Measurements from ENCODE around the gene OR1F1.
"Not testable (repeated sequence)": the region's sequence is repeated elsewhere in the genome, so short reads cannot be mapped to it uniquely, and the experiment has no call there.

OR1F1 gene

GRCh38 chr16:3175157-3176093 is 12.6 kb upstream of the OR1F1 start:
- no peak for DNase-seq

DNA sequence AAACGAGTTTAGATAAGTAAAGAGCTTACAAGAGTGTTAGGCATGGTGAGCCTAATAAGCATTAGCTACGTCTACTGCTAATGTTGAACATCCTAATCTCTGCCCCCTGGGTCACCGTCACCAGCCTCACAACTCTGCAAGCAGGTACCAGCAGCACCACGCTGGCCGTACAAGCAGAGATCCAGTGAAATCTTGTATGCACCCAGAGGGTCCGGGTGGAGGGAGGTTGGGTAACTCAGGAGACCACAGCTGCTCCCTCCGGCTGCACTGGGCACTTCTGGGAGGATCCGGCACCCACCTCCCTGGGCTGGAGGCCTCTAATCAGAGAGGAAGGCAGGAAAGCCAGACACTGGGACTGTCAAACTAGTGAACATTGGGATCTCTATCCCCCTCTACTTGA is 8.4 kb upstream of the OR1F1 start:
- no peak for DNase-seq

DNA sequence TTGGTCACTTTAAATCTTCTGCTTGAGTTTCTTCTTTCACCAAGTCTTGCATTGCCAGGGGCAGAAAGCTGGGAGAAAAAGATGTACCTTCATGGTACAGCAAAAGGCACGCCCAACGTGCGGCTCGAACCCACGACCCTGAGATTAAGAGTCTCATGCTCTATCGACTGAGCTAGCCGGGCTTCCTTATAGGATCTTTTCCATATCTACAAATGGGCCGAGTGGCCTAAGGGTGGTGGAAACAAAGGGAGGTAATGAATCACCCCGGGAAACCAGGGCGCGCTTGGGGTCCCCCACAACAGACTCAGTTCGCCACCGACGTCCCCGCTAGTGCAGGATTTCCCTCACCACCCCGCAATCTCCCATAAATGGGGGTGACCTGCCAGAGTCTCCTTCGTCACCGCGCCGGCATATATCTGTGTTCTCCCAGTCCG is 7.5 kb upstream of the OR1F1 start:
- DNase-seq, result no peak

DNA sequence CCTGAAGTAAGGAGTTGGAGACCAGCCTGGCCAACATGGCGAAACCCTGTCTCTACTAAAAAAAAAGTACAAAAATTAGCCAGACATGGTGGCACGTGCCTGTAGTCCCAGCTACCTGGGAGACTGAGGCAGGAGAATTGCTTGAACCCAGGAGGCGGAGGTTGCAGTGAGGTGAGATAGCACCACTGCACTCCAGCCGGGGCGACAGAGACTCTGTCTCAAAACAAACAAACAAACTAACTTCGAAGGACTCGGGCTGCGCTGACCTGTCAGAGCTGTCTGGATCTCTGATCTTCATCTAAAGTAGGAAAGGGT is 5.8 kb upstream of the OR1F1 start:
- DNase-seq, result not testable (repeated sequence)

DNA sequence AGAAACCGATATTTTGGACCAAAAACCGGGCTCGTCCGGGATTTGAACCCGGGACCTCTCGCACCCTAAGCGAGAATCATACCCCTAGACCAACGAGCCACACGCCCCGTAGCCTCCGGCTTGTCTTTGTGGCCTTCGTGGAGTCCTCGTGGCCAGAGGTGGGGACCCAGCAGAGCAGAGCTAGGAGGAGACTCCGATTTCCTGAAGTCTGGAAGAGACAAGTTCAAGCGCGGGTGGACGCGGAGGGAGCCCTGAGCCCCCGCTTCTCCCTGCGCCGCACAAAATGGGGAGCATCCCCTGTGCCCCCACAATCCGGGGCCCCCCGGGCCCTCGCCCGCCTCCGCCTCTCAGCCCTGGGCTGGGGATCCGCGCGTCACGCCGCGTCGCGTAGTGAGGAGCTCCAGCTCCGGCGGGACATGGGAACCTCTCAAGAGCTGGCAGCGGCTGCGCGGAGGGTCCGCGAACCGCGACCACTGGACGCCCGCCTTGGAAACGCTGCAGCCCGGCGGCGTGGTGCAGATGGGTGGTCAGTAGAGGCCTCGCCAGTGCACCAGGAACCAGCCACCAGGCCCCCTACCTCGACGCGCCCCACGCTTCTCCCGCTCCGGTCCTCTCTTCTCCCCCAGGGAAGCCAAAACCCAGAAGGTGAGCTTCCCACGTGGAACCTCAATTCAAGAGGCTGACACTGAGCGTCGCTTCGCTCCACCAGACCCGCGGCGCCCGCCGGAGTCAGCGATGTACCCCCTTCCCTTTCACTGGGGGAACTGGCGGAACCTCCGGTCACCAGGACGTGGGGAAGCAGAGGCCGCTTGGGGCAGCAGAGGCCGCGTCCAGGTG is 5.2 kb upstream of the OR1F1 start:
- DNase-seq, result no peak

- DNase-seq, result no peak
Observed at GRCh38 chr16:3183445-3184139, 4.4 kb upstream of the OR1F1 start.

DNA sequence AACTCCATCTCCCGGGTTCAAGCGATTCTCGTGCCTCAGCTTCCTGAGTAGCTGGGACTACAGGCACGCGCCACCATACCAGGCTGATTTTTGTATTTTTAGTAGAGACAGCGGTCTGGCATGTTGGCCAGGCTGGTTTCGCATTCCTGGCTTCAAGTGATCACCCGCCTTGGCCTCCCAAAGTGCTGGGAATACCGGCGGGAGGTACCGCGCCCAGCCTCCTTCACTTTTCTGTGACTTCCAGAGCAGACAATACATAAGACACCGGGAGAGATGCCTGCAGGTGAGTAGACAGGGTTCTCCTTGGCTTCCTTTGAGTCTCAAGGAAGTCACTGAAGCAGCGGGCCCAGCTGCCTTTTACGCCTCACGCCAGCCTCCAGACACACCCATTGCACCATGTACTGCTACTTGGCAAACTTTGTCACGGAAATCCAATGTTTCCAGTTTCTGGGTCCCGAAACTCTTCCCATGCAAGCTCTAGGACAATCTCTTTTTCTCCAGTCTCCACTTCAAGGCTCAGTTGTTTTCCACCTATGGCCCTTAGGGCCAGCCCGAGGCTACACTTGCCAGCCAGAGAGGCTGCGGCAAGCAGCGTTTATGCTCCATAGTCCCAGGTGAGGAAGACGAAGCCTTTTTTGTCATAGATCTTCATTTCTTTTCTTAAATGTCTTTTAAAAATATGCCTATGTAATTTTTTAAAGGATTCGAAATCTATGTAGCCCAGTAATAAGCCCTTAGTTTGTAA is 886 bp upstream of the OR1F1 start:
- DNase-seq, result no peak

DNA sequence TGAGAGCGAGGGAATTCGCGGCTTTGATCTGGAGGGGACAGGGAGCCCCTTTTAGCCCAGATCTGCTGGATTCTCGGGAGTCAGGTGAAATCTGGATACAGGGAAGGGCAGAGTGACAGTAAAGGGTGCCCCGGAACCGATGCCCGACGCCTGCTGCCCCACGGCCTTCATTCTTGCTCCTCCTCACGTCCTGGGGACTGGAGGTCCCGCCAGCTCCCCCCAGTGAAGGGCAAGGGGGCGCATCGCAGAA is 596 bp downstream of the OR1F1 start:
- no peak for DNase-seq

DNA sequence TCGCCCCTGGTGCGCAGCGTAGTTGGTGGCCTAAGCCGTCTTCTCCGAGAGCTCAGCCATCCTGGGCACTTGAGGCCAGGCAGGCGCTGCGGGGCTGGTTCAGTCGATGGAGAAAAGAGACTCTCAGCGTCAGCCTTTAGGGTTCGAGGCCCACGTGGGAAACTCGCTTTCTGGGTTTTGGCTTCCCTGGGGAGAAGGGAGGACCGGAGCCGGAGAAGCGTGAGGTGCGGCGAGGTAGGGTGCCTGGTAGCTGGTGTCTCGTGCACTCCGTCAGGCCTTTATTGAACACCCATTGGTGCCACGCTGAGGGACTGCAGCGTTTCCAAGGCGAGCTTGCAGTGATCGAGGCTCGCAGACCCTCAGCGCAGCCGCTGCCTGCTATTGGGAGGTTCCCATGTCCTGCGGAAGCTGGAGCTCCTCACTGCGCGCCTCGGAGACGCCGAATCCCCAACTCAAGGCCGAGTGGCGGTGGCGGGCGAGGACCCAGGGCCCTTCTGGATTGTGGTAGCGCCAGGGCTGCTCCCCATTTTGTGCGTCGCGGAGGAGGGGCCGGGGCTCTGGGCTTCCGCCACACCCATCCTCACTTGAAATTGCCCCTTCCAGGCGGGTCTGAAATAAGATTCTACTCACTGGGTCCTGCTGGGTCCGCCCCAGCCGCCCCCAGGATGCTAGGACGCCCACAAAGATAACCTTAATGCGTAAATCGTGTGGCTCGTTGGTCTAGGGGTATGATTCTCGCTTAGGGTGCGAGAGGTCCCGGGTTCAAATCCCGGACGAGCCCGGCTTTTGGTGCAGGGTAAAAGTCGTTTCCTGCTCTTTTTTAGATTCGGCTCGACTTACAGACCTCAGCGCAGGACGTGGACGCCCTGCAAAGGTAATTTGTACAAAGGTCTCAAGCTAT is 1.2 kb downstream of the OR1F1 start:
- DNase-seq, result no peak

GRCh38 chr16:3189869-3190268 is 1.9 kb downstream of the OR1F1 start:
- DNase-seq, result no peak

DNA sequence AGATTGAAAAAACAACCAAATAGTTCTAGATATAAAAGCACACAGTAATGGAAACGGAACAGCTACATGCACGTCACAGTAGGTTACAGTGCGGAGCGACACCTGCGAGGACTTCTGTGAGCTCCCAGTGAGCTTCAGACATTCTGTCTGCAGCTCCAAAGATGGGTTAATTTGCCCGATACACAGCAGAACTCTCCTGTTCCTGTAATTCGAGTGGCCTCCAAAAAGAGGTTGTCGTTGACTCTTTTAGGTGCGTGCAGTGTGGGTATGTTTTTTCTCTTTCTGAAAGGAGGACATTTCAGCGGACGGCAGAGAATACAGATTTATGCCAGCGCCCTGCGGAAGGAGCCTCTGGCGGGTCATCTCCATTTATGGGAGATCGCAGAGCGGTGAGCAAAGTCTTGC is 2.9 kb downstream of the OR1F1 start:
- no peak for DNase-seq

- DNase-seq, result no peak
Observed at GRCh38 chr16:3192476-3193019, 4.5 kb downstream of the OR1F1 start.

DNA sequence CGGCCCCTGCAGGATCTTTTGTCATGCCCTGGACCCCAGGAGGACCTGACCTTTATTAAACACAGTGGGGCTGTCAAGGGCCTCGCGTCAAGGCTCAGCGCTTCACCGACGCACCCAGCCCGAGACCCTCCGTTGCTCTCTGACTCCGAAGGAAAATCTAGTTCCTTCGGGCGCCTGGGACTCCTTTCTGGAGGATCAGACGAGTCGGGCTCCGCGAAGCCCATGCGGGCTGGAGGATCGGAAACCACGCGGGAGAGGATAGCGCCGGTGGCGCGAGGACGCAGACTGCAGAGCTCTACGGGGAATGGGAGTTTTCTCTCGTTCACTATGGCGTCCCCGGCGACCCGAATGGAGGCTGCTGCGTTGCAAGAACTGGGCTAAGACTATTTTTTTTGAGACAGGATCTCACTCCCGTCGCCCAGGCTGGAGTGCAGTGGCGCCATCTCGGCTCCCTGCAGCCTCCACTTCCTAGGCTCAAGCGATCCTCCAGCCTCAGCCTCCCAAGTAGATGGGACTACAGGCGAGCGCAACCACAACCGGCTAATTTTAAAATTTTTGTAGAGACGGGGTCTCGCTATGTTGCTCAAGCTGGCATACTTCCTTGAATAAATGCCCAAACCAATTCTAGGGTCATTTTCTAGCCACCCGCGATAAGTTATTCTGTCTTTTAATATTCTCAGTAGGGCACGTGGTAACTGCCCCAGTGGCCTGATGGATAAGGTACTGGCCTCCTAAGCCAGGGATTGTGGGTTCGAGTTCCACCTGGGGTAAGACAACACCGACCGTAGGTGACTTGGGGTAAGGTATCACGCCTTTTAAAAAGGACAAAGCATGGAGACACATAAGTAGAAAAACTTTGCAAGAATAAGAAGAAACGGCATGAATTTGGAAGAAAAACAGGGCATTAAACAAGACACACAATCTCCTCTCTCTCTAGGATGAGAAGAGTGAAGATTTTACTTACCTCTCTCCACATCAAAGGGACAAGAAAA is 5.5 kb downstream of the OR1F1 start:
- no peak for DNase-seq

- DNase-seq, result no peak
Observed at GRCh38 chr16:3194792-3195191, 6.8 kb downstream of the OR1F1 start.

DNA sequence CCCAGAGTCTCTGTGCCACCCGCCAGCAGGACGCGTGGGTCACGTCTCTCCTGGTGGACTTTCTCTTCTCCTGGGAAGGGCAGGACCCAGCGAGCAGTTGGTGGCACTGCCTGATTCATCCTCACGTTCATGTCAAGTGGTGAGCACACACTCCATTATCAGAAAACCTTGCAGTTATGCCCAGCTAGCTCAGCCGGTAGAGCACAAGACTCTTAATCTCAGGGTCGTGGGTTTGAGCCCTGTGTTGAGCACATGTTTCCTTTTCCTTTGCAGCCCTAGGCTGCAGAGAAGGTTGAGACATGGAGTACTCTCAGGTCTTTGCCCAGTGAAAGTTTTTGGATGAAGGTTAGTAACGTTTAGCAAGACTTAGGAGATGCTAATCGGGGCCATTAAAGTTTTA is 8.0 kb downstream of the OR1F1 start:
- DNase-seq, result no peak

DNA sequence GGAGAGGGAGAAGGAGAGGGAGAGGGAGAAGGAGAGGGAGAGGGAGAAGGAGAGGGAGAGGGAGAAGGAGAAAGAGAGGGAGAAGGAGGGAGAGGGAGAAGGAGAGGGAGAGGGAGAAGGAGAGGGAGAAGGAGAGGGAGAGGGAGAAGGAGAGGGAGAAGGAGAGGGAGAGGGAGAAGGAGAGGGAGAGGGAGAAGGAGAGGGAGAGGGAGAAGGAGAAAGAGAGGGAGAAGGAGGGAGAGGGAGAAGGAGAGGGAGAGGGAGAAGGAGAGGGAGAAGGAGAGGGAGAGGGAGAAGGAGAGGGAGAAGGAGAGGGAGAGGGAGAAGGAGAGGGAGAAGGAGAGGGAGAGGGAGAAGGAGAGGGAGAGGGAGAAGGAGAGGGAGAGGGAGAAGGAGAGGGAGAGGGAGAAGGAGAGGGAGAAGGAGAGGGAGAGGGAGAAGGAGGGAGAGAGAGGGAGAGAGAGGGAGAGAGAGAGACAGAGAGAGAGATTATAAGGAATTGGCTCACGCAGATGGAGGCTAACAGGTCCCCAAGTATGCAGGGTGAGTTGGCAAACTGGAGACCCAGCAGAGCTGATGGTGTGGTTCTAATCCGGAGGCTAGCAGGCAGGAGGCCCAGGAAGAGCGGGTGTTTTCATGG is 9.8 kb downstream of the OR1F1 start:
- not testable (repeated sequence) for DNase-seq

DNA sequence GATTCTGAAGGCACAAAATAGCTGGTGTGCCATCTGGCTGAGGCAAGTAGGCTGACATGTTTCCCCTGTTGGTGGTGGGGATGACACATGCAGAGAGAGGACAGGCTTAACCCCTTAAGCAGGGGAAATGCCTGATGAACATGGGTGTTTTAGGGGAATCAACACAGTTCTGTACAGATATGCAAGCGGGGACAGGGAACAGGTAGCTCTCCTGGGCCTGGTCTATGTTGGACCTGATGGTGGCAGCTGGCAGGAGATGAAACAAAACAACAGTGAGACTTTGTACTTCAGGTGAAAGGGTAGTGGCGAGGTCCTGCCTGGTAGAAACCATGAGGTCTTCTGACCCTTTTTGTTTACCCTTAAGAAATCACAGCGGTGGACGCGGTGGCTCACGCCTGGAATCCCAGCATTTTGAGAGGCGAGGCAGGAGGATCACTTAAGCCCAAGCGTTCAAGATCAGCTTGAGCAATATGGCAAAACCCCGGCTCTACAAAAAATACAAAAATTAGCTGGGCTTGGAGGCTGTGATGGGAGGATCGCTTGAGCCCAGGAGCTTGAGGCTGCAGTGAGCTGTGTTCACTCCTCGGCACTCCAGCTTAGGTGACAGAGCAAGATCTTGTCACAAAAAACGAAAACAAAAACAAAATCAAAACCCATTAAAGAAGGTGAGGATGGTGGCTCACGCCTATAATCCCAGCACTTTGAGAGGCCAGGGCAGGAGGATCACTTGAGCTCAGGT is 10.5 kb downstream of the OR1F1 start:
- no peak for DNase-seq

DNA sequence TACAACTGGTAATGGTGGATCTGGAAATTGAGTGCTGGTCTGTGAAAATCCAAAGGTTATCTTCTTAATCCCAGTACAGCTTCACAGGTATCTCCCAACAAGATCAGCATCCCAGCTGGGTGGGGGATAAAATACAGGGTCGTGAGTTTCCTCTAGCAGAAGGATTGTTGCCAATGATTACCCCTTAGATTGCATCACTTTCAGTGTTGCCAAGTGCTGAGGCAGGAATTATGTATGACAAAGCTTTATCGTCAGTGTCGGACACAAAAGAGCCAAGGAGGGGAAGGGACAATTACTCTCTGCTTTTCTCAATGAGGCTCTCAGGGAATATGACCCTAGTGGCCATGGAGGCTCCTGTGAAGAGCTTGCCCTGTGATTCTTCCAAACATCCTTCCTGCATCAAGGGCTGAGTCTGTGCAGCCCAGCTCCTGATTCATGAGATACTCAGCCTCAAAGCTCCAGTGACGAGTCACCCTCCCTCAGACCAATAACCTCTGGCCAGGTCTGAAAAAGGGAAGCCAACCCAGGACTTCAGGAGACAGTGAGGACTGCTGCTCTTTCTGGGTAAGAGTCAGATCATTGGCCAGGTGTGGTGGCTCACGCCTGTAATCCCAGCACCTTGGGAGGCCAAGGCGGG is 15.0 kb downstream of the OR1F1 start:
- no peak for DNase-seq
